ENCODE measurements around the gene APP. TPM values are rescaled to one million over a fixed set of nuclear protein-coding genes. Genes with fewer than 3 reads are reported as not detected.

APP gene
- total and polyA plus RNA-seq, 12 donors: 106 to 434 (median 389) TPM

GRCh38 chr21:26052057-26052456 is 118.5 kb downstream of the APP start:
- no peak overlapping the region for H3K4me3 ChIP-seq
- intact Hi-C loops (cut with DNase I): no loop called here
- WGBS, 2 donors: 99 to 100% methylated on average over 2 of the region's 2 CpGs
- no peaks in the 10 kb centered on the region for H3K9me3 ChIP-seq
- no peaks in the 10 kb centered on the region for H3K27me3 ChIP-seq
- peaks cover 0 to 31% (median 12%) of the 10 kb centered on the region in 9 donors for H3K4me1 ChIP-seq
- DNase-seq: no peak
- peaks cover 0 to 64% (median 22%) of the 10 kb centered on the region in 9 donors for H3K36me3 ChIP-seq
- TF ChIP-seq, protein P1, sequence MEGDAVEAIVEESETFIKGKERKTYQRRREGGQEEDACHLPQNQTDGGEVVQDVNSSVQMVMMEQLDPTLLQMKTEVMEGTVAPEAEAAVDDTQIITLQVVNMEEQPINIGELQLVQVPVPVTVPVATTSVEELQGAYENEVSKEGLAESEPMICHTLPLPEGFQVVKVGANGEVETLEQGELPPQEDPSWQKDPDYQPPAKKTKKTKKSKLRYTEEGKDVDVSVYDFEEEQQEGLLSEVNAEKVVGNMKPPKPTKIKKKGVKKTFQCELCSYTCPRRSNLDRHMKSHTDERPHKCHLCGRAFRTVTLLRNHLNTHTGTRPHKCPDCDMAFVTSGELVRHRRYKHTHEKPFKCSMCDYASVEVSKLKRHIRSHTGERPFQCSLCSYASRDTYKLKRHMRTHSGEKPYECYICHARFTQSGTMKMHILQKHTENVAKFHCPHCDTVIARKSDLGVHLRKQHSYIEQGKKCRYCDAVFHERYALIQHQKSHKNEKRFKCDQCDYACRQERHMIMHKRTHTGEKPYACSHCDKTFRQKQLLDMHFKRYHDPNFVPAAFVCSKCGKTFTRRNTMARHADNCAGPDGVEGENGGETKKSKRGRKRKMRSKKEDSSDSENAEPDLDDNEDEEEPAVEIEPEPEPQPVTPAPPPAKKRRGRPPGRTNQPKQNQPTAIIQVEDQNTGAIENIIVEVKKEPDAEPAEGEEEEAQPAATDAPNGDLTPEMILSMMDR (IDR thresholded peaks at IDR 0.05): no peak
- no peak overlapping the region for H3K27ac ChIP-seq
- ATAC-seq: no peak

DNA sequence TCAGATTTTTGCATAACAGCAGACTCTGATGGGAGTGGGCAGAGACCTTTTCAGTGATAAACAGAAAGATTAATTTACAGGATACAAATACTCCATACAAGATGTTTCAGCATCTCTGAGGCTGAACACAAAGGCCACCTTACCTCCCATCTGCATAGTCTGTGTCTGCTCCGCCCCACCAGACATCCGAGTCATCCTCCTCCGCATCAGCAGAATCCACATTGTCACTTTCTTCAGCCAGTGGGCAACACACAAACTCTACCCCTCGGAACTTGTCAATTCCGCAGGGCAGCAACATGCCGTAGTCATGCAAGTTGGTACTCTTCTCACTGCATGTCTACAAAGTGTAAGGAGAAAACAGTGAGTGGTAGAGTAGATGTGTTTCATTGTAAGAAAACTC is 119.7 kb downstream of the APP start:
- Histone ChIP-seq H3K27ac (no peak overlapping the region), H3K27me3 (no peaks in the 10 kb centered on the region), H3K9me3 (no peaks in the 10 kb centered on the region), H3K4me3 (no peak overlapping the region), H3K4me1 (peaks cover 0 to 22% (median 8%) of the 10 kb centered on the region in 9 donors), H3K36me3 (peaks cover 0 to 74% (median 26%) of the 10 kb centered on the region in 9 donors)
- intact Hi-C loops (cut with DNase I): no loop called here
- DNase-seq (no peak), ATAC-seq (no peak)
- TF ChIP-seq, protein P1 (IDR thresholded peaks at IDR 0.05): no peak
- WGBS, 2 donors: 97 to 98% methylated on average over 6 of the region's 6 CpGs

DNA sequence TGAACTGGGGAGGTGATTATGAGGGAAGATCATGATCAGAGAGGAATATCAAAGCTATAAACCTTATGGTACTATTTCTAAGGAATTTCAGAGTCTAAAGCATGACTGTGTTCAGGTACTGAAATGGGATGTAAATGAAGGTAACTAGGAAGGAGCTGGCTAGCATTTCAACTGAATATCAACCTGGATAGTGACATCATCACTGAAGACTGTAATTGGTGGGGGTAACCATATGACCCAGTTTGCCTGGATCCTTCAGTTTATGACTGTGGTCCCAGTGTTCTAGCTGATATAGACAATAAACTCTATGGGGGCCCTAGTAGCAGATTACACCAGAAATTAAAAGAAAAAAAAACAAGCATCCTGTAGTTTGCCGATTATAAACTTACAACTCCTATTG is 120.8 kb downstream of the APP start:
- H3K4me1 ChIP-seq: peaks cover 0 to 12% (median 0%) of the 10 kb centered on the region in 9 donors
- no peaks in the 10 kb centered on the region for H3K9me3 ChIP-seq
- no peaks in the 10 kb centered on the region for H3K27me3 ChIP-seq
- H3K4me3 ChIP-seq: no peak overlapping the region
- WGBS, 2 donors: 88 to 93% methylated on average over 1 of the region's 1 CpG
- H3K36me3 ChIP-seq: peaks cover 0 to 84% (median 26%) of the 10 kb centered on the region in 9 donors
- DNase-seq (no peak), ATAC-seq (no peak)
- H3K27ac ChIP-seq: no peak overlapping the region
- TF ChIP-seq, protein P1 (IDR thresholded peaks at IDR 0.05): no peak
- intact Hi-C loops (cut with DNase I): no loop called here

- WGBS, 2 donors: 78 to 82% methylated on average over 7 of the region's 7 CpGs
- intact Hi-C loops (cut with DNase I): no loop called here
Observed at GRCh38 chr21:26047279-26047967, 123.1 kb downstream of the APP start.

More at GRCh38 chr21:26047279-26047967, 123.1 kb downstream of the APP start:
- no peak overlapping the region for H3K27ac ChIP-seq
- no peaks in the 10 kb centered on the region for H3K27me3 ChIP-seq
- peaks cover 0 to 92% (median 26%) of the 10 kb centered on the region in 9 donors for H3K36me3 ChIP-seq
- H3K4me1 ChIP-seq: peaks cover 0 to 4% (median 0%) of the 10 kb centered on the region in 9 donors
- DNase-seq (no peak), ATAC-seq (no peak)
- H3K9me3 ChIP-seq: no peaks in the 10 kb centered on the region
- no peak overlapping the region for H3K4me3 ChIP-seq
- TF ChIP-seq, protein P1 (IDR thresholded peaks at IDR 0.05): no peak
